Vagina (tissue), 2 donors: Measurements from ENCODE around the gene ITGB3. TPM values are rescaled to one million over a fixed set of nuclear protein-coding genes. Genes with fewer than 3 reads are reported as not detected.

Experiments
- DNase-seq, 2 donors: peaks; one replicate each; pipeline ENCODE4 v3.0.0-alpha.2; 2017; ENCODE audit errors: extremely low spot score in 2 of 2
- H3K27ac ChIP-seq: fragments of 200-600 bp; sonication (generic); one replicate; pipeline ENCODE4 v1.5.1; 2019
- H3K27me3 ChIP-seq: fragments of 200-600 bp; sonication (generic); one replicate; pipeline ENCODE4 v1.5.1; 2019
- H3K36me3 ChIP-seq, 2 donors: fragments of 200-600 bp; sonication (generic); one replicate each; pipeline ENCODE4 v1.5.1; 2017 to 2019
- H3K4me1 ChIP-seq: fragments of 200-600 bp; sonication (generic); one replicate; pipeline ENCODE4 v1.5.1; 2019
- H3K4me3 ChIP-seq, 2 donors: fragments of 200-600 bp; sonication (generic); 1 replicate in 1 of 2; 2 replicates in 1 of 2; pipeline ENCODE4 v1.5.1; 2016 to 2019
- H3K9me3 ChIP-seq: fragments of 200-600 bp; sonication (generic); one replicate; pipeline ENCODE4 v1.5.1; 2019
- POLR2A ChIP-seq, 2 donors: fragments of 450-650 bp; IDR thresholded peaks; one replicate each; pipeline ENCODE4 v1.6.1; 2017; ENCODE audit warnings: antibody characterized with exemption in 2 of 2, mild to moderate bottlenecking in 2 of 2, moderate library complexity in 2 of 2
- POLR2AphosphoS5 ChIP-seq, 2 donors: sonication (generic); formaldehyde crosslinking; IDR thresholded peaks; one replicate each; pipeline ENCODE4 v1.9.0; 2017; ENCODE audit warnings: antibody characterized with exemption in 2 of 2, mild to moderate bottlenecking in 2 of 2, low read depth in 1 of 2; ENCODE audit not compliant: insufficient read depth in 1 of 2
- intact Hi-C: fragments of 100-400 bp; cut with DNase I; formaldehyde crosslinking; loops from one replicate; pipeline ENCODE4 v1.15.1; 2023
- total RNA-seq: library from RNA; depleted of rRNA; stranded (reverse); fragments of >200 nt; gene quantifications from one replicate; pipeline ENCODE4 v1.2.3, GENCODE V29; 2016
- TF ChIP-seq, protein P1 (sequence below), 3 experiments: fragments of 450-650 bp in 2 of 3; fragments of 200-600 bp in 1 of 3; sonication (generic) in 1 of 3; IDR thresholded peaks; one replicate each; pipeline ENCODE4 v1.5.1; 2017 to 2019; ENCODE audit warnings: antibody characterized with exemption in 3 of 3, mild to moderate bottlenecking in 2 of 3, moderate library complexity in 2 of 3

Gene ITGB3
- total RNA-seq, 1 donor from 2014 or later = 6.1 TPM

DNA sequence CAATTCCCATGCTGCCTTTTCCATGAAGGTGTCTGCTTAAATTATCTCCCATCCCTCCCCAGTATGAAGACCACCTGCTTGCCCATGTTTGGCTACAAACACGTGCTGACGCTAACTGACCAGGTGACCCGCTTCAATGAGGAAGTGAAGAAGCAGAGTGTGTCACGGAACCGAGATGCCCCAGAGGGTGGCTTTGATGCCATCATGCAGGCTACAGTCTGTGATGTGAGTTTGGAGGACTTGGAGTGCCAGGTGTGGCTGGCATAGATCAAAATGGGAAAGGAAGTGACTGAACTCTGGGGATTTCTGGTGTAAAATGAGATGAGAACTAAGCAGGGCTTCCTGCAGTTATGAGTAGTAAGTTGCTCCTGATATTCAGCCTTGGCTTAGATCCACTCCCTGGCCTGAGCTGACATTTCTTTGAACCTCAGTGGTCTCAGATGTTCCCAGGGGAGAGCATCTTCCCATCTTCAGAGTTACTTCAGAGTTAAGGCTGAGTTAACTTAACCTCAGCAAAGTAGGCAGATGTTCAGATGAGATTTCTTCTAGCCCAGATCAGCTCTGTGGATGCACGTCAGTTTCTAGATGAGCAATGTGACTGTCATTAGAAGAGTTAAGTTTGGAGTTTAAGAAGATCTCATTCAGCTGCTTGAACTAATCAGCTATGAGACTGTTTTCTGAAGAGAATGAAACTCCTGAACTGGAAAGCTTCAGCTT is 32.7 kb downstream of the ITGB3 start:
- Histone ChIP-seq H3K36me3 (no peaks in the 10 kb centered on the region), H3K9me3 (no peaks in the 10 kb centered on the region), H3K4me1 (peaks cover under 1% of the 10 kb centered on the region), H3K27me3 (no peaks in the 10 kb centered on the region), H3K27ac (no peak overlapping the region), H3K4me3 (no peak overlapping the region)
- no peak for DNase-seq
- intact Hi-C loops = no loop called here
- TF ChIP-seq, protein P1, sequence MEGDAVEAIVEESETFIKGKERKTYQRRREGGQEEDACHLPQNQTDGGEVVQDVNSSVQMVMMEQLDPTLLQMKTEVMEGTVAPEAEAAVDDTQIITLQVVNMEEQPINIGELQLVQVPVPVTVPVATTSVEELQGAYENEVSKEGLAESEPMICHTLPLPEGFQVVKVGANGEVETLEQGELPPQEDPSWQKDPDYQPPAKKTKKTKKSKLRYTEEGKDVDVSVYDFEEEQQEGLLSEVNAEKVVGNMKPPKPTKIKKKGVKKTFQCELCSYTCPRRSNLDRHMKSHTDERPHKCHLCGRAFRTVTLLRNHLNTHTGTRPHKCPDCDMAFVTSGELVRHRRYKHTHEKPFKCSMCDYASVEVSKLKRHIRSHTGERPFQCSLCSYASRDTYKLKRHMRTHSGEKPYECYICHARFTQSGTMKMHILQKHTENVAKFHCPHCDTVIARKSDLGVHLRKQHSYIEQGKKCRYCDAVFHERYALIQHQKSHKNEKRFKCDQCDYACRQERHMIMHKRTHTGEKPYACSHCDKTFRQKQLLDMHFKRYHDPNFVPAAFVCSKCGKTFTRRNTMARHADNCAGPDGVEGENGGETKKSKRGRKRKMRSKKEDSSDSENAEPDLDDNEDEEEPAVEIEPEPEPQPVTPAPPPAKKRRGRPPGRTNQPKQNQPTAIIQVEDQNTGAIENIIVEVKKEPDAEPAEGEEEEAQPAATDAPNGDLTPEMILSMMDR (IDR thresholded peaks at IDR 0.05) = no peak
- TF ChIP-seq POLR2AphosphoS5 (IDR thresholded peaks at IDR 0.05; ENCODE audit: insufficient read depth in 1 of 2, low read depth in 1 of 2) (no peak), POLR2A (IDR thresholded peaks at IDR 0.05) (no peak)

DNA sequence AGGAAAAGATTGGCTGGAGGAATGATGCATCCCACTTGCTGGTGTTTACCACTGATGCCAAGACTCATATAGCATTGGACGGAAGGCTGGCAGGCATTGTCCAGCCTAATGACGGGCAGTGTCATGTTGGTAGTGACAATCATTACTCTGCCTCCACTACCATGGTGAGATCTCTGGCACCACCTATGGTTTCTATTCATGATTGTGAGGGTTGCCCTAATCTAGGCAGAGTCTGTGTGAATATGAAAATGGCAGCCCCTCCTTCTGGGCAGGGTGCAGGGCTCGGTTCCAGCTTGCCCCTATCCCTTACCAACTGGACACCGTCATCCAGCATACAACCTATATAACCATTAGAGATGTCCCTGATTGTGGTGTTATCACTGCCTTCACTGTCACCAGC is 33.4 kb downstream of the ITGB3 start:
- H3K4me3 ChIP-seq = no peak overlapping the region
- no peak overlapping the region for H3K27ac ChIP-seq
- H3K27me3 ChIP-seq = no peaks in the 10 kb centered on the region
- H3K36me3 ChIP-seq = no peaks in the 10 kb centered on the region
- TF ChIP-seq POLR2AphosphoS5 (IDR thresholded peaks at IDR 0.05; ENCODE audit: insufficient read depth in 1 of 2, low read depth in 1 of 2) = no peak
- no peak for TF ChIP-seq POLR2A (IDR thresholded peaks at IDR 0.05)
- TF ChIP-seq, protein P1 (IDR thresholded peaks at IDR 0.05) = no peak
- H3K4me1 ChIP-seq = no peaks in the 10 kb centered on the region
- intact Hi-C loops = no loop called here
- no peak for DNase-seq
- no peaks in the 10 kb centered on the region for H3K9me3 ChIP-seq

DNA sequence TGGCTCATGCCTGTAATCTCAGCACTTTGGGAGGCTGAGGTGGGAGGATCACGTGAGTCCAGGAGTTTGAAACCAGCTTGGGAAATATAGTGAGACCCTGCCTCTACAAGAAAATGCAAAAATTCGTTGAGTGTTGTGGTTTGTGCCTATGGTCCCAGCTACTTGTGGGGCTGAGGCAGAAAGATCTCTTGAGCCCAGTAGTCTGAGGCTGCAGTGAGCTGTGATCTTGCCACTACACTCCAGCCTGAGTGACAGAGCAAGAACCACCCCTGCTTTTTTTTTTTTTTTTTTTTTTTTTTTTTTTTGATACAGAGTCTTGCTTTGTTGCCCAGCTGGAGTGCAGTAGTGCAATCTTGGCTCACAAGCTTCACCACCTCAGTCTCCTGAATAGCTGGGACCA is 34.0 kb downstream of the ITGB3 start:
- no peak overlapping the region for H3K27ac ChIP-seq
- no peaks in the 10 kb centered on the region for H3K9me3 ChIP-seq
- no peak overlapping the region for H3K4me3 ChIP-seq
- TF ChIP-seq, protein P1 (IDR thresholded peaks at IDR 0.05) = no peak
- no peak for TF ChIP-seq POLR2A (IDR thresholded peaks at IDR 0.05)
- no peak for TF ChIP-seq POLR2AphosphoS5 (IDR thresholded peaks at IDR 0.05; ENCODE audit: insufficient read depth in 1 of 2, low read depth in 1 of 2)
- no peaks in the 10 kb centered on the region for H3K36me3 ChIP-seq
- no peak for DNase-seq
- H3K27me3 ChIP-seq = no peaks in the 10 kb centered on the region
- intact Hi-C loops = no loop called here
- H3K4me1 ChIP-seq = no peaks in the 10 kb centered on the region

DNA sequence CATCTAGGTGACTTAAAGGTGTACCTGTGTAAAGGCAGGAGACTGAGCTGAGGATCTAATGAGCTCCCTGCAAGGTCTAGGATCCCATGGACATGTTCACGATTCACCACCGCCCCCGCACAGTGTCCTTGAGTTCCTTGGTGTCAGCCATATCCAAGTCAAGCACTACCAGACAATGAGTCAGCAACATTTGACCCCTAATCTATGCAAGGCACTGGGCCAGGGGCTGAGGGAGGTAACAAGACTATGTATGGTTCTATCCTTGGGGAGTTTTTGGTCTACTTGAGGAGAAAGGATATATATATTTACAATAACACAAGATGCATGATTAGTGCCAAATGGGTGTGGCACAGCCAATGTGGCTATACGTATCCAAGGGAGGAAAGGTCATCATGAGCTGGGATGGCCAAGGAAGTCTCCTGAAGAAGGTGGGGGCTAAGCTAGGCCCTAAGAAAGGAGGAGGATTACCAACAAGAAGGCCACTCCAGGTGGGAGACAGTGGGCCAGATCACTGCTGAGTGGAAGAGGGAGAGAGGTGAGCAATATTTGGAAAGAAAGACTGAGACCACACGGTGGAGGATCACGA is 35.0 kb downstream of the ITGB3 start:
- no peaks in the 10 kb centered on the region for H3K9me3 ChIP-seq
- no peak for TF ChIP-seq POLR2AphosphoS5 (IDR thresholded peaks at IDR 0.05; ENCODE audit: insufficient read depth in 1 of 2, low read depth in 1 of 2)
- TF ChIP-seq, protein P1 (IDR thresholded peaks at IDR 0.05) = no peak
- TF ChIP-seq POLR2A (IDR thresholded peaks at IDR 0.05) = no peak
- intact Hi-C loops = no loop called here
- DNase-seq = no peak
- H3K27ac ChIP-seq = no peak overlapping the region
- H3K36me3 ChIP-seq = no peaks in the 10 kb centered on the region
- H3K4me3 ChIP-seq = no peak overlapping the region
- H3K4me1 ChIP-seq = no peaks in the 10 kb centered on the region
- no peaks in the 10 kb centered on the region for H3K27me3 ChIP-seq

DNA sequence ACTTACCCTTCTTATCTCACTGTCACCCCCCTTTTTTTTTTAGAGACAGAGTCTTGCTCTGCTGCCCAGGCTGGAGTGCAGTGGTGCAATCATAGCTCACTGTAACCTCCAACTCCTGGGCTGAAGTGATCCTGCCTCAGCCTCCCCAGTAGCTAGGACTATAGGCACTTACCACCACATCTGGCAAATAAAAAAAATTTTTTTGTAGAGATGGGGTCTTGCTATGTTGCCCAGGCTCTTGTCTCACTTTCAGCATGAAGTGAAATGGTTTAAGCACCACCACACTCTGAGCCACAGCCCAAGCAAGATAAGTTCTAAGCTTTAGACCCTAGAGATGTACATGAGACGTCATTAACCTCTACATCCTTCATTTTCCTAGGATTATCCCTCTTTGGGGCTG is 35.7 kb downstream of the ITGB3 start:
- Histone ChIP-seq H3K4me1 (peaks cover 5% of the 10 kb centered on the region), H3K36me3 (no peaks in the 10 kb centered on the region), H3K9me3 (no peaks in the 10 kb centered on the region), H3K27ac (no peak overlapping the region), H3K27me3 (no peaks in the 10 kb centered on the region), H3K4me3 (no peak overlapping the region)
- intact Hi-C loops = no loop called here
- TF ChIP-seq, protein P1 (IDR thresholded peaks at IDR 0.05) = no peak
- TF ChIP-seq POLR2A (IDR thresholded peaks at IDR 0.05) (no peak), POLR2AphosphoS5 (IDR thresholded peaks at IDR 0.05; ENCODE audit: insufficient read depth in 1 of 2, low read depth in 1 of 2) (no peak)
- DNase-seq = no peak
